A673 (cell line): Measurements from ENCODE around the gene LRRC32. TPM values are rescaled to one million over a fixed set of nuclear protein-coding genes. Genes with fewer than 3 reads are reported as not detected.

ENCODE experiments used
- BruUV-seq: library from RNA; stranded (reverse); fragments of 400-500 nt; replicated peaks from 2 replicates; lab custom pipeline; 2021; lab: Mats Ljungman, UMichigan
- CTCF ChIA-PET: fragments of 300-600 bp; sonication (Branson Sonifier 250); formaldehyde crosslinking; loops from one replicate; lab custom pipeline; 2022; ENCODE audit warnings: antibody characterized with exemption; lab: Charles Lee
- POLR2A ChIA-PET: fragments of 300-600 bp; sonication (Branson Sonifier 250); formaldehyde crosslinking; loops from one replicate; lab custom pipeline; 2022; ENCODE audit warnings: antibody characterized with exemption; ENCODE audit not compliant: low non-redundant PET; lab: Charles Lee
- DNase-seq: peaks from one replicate; pipeline ENCODE4 v3.0.0-alpha.2; 2015; ENCODE audit warnings: low spot score
- H3K27ac ChIP-seq: fragments of 200-600 bp; sonication (generic); 2 replicates; pipeline ENCODE4 v1.5.1; 2016; ENCODE audit warnings: mixed run types, low read depth, mild to moderate bottlenecking, mixed read lengths, antibody characterized with exemption, low read length; ENCODE audit not compliant: poor library complexity, severe bottlenecking
- H3K27me3 ChIP-seq: fragments of 200-600 bp; sonication (generic); replicated peaks from 2 replicates; pipeline ENCODE4 v1.6.1; 2017; ENCODE audit warnings: mixed run types, low read depth, mild to moderate bottlenecking, mixed read lengths, antibody characterized with exemption, low read length; ENCODE audit not compliant: insufficient read depth, poor library complexity
- H3K36me3 ChIP-seq: fragments of 200-600 bp; sonication (generic); 2 replicates; pipeline ENCODE4 v1.6.1; 2016; ENCODE audit warnings: mixed run types, mild to moderate bottlenecking, mixed read lengths, antibody characterized with exemption, low read length; ENCODE audit not compliant: insufficient read depth, poor library complexity, severe bottlenecking
- H3K4me1 ChIP-seq: fragments of 200-600 bp; sonication (generic); 2 replicates; pipeline ENCODE4 v1.6.1; 2017; ENCODE audit warnings: mixed run types, mild to moderate bottlenecking, mixed read lengths, antibody characterized with exemption, low read length; ENCODE audit not compliant: insufficient read depth, poor library complexity, severe bottlenecking
- H3K4me3 ChIP-seq: fragments of 200-600 bp; sonication (generic); 2 replicates; pipeline ENCODE4 v1.5.1; 2016; ENCODE audit warnings: low read depth, mixed run types, mild to moderate bottlenecking, mixed read lengths, low read length; ENCODE audit not compliant: poor library complexity, severe bottlenecking
- H3K9me3 ChIP-seq: fragments of 200-600 bp; sonication (generic); 2 replicates; pipeline ENCODE4 v1.6.1; 2016; ENCODE audit warnings: mixed run types, low read depth, mild to moderate bottlenecking, mixed read lengths, antibody characterized with exemption, low read length; ENCODE audit not compliant: poor library complexity, severe bottlenecking
- EZH2 ChIP-seq: fragments of 200-600 bp; sonication (generic); IDR thresholded peaks from 2 replicates; pipeline ENCODE4 v1.6.1; 2017; ENCODE audit warnings: borderline replicate concordance, low read depth, mild to moderate bottlenecking, mixed read lengths, antibody characterized with exemption, low read length; ENCODE audit not compliant: poor library complexity, severe bottlenecking
- intact Hi-C: fragments of 100-400 bp; cut with micrococcal nuclease; formaldehyde crosslinking; loops from one replicate; pipeline ENCODE4 v1.10.0; 2022; ENCODE audit not compliant: unreplicated experiment
- total RNA-seq: library from RNA; stranded (reverse); gene quantifications from 2 replicates; pipeline ENCODE4 v1.2.3, GENCODE V29; 2021
- TF ChIP-seq, protein P1 (sequence below): fragments of 300-800, 200-600 bp; sonication (generic); conservative IDR thresholded peaks from 2 replicates; pipeline ENCODE4 v1.5.1; 2017; ENCODE audit warnings: low read depth, mild to moderate bottlenecking, antibody characterized with exemption, low read length, moderate library complexity, mixed read lengths

The LRRC32 gene
- total RNA-seq, 1 experiment from 2014 or later: not detected

- POLR2A ChIA-PET: no interaction called here
- intact Hi-C loops: loop anchor here (10.0 kb wide), 2 partner anchors 110 to 790 kb away; no protein-coding TSS in a partner anchor
Measured at GRCh38 chr11:76685237-76685636, 14.7 kb upstream of the LRRC32 start.

GRCh38 chr11:76684516-76684915 lies 14.0 kb upstream of the LRRC32 start:
- TF ChIP-seq, protein P1, sequence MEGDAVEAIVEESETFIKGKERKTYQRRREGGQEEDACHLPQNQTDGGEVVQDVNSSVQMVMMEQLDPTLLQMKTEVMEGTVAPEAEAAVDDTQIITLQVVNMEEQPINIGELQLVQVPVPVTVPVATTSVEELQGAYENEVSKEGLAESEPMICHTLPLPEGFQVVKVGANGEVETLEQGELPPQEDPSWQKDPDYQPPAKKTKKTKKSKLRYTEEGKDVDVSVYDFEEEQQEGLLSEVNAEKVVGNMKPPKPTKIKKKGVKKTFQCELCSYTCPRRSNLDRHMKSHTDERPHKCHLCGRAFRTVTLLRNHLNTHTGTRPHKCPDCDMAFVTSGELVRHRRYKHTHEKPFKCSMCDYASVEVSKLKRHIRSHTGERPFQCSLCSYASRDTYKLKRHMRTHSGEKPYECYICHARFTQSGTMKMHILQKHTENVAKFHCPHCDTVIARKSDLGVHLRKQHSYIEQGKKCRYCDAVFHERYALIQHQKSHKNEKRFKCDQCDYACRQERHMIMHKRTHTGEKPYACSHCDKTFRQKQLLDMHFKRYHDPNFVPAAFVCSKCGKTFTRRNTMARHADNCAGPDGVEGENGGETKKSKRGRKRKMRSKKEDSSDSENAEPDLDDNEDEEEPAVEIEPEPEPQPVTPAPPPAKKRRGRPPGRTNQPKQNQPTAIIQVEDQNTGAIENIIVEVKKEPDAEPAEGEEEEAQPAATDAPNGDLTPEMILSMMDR: no peak
- no peak for TF ChIP-seq EZH2
- CTCF ChIA-PET: interaction anchor here (0.6 to 0.8 kb wide), 2 partner anchors 109 to 557 kb away, joined by 6 to 10 read pairs; no protein-coding TSS in a partner anchor
- Histone ChIP-seq H3K36me3 (no peaks in the 10 kb centered on the region), H3K9me3 (no peaks in the 10 kb centered on the region), H3K27ac (no peak overlapping the region), H3K27me3 (no peaks in the 10 kb centered on the region), H3K4me3 (no peak overlapping the region), H3K4me1 (no peaks in the 10 kb centered on the region)
- intact Hi-C loops: loop anchor here (10.0 kb wide), 2 partner anchors 110 to 790 kb away; no protein-coding TSS in a partner anchor
- POLR2A ChIA-PET: no interaction called here
- DNase-seq: no peak
- no TSS peak for BruUV-seq

More at GRCh38 chr11:76685237-76685636, 14.7 kb upstream of the LRRC32 start:
- CTCF ChIA-PET: interaction anchor here (0.6 to 0.8 kb wide), 2 partner anchors 110 to 556 kb away, joined by 6 to 10 read pairs; no protein-coding TSS in a partner anchor
- Histone ChIP-seq H3K4me1 (no peaks in the 10 kb centered on the region), H3K4me3 (no peak overlapping the region), H3K9me3 (no peaks in the 10 kb centered on the region), H3K36me3 (no peaks in the 10 kb centered on the region), H3K27ac (no peak overlapping the region), H3K27me3 (no peaks in the 10 kb centered on the region)
- no TSS peak for BruUV-seq
- no peak for TF ChIP-seq EZH2
- TF ChIP-seq, protein P1: no peak
- DNase-seq: no peak

GRCh38 chr11:76683161-76684095 lies 12.9 kb upstream of the LRRC32 start:
- H3K36me3 ChIP-seq: no peaks in the 10 kb centered on the region
- DNase-seq: no peak
- intact Hi-C loops: loop anchor here (10.0 kb wide), 2 partner anchors 109 to 789 kb away; no protein-coding TSS in a partner anchor
- TF ChIP-seq EZH2: no peak
- no peaks in the 10 kb centered on the region for H3K27me3 ChIP-seq
- H3K4me3 ChIP-seq: no peak overlapping the region
- CTCF ChIA-PET: no interaction called here
- POLR2A ChIA-PET: no interaction called here
- no peaks in the 10 kb centered on the region for H3K4me1 ChIP-seq
- no peak overlapping the region for H3K27ac ChIP-seq
- no TSS peak for BruUV-seq
- H3K9me3 ChIP-seq: no peaks in the 10 kb centered on the region
